Panc1 (cell line): ENCODE results near the gene MARCHF2. TPM values are rescaled to one million over a fixed set of nuclear protein-coding genes. Genes with fewer than 3 reads are reported as not detected.

Experiments used
- ATAC-seq: fragments of 200-7000 bp; cut with Tn5 transposase; 2 replicates; pipeline ENCODE4 v1.9.1; 2020; ENCODE audit warnings: mild to moderate bottlenecking, moderate library complexity
- BruUV-seq: library from RNA; stranded (reverse); fragments of 400-500 nt; replicated peaks from 2 replicates; lab custom pipeline; 2021; lab: Mats Ljungman, UMichigan
- CTCF ChIA-PET: fragments of 300-600 bp; sonication (Branson Sonifier 250); formaldehyde crosslinking; loops from one replicate; lab custom pipeline; 2022; ENCODE audit warnings: antibody characterized with exemption; lab: Charles Lee
- POLR2A ChIA-PET: fragments of 300-600 bp; sonication (Branson Sonifier 250); formaldehyde crosslinking; loops from one replicate; lab custom pipeline; 2022; ENCODE audit warnings: antibody characterized with exemption; lab: Charles Lee
- DNase-seq: peaks from one replicate; pipeline ENCODE4 v3.0.0-alpha.2; 2010; ENCODE audit warnings: low read depth, low spot score
- H3K27ac ChIP-seq: 2 replicates; pipeline ENCODE4 v1.5.1; 2011; ENCODE audit warnings: mild to moderate bottlenecking, low read length, inconsistent platforms
- H3K27me3 ChIP-seq: fragments of 200-500 bp; sonication (Bioruptor generic); 2 replicates; pipeline ENCODE4 v1.6.0; 2014; ENCODE audit warnings: low read length, inconsistent platforms; ENCODE audit not compliant: control insufficient read depth, insufficient read depth
- H3K36me3 ChIP-seq: fragments of 200-500 bp; sonication (Bioruptor generic); 2 replicates; pipeline ENCODE4 v1.5.1; 2014; ENCODE audit warnings: inconsistent platforms, mild to moderate bottlenecking, low read length, moderate library complexity; ENCODE audit not compliant: control insufficient read depth, insufficient read depth
- H3K4me1 ChIP-seq: 2 replicates; pipeline ENCODE4 v1.5.1; 2011; ENCODE audit warnings: inconsistent platforms, mild to moderate bottlenecking, low read length, moderate library complexity; ENCODE audit not compliant: control insufficient read depth, insufficient read depth
- H3K4me3 ChIP-seq, 2 experiments: 2 replicates each; pipeline ENCODE4 v1.5.1; 2011 to 2012; ENCODE audit warnings: low read depth in 2 of 2, low read length in 2 of 2, mild to moderate bottlenecking in 2 of 2, inconsistent platforms in 1 of 2, moderate library complexity in 1 of 2
- H3K9me3 ChIP-seq: fragments of 200-500 bp; sonication (Bioruptor generic); 2 replicates; pipeline ENCODE4 v1.5.1; 2014; ENCODE audit warnings: low read depth, mild to moderate bottlenecking, inconsistent platforms, low read length, moderate library complexity; ENCODE audit not compliant: control insufficient read depth, insufficient read depth
- POLR2AphosphoS5 ChIP-seq: IDR thresholded peaks from 2 replicates; pipeline ENCODE4 v1.6.1; 2012; ENCODE audit warnings: mild to moderate bottlenecking, low read depth, low read length, moderate library complexity
- SIN3A ChIP-seq: IDR thresholded peaks from 2 replicates; pipeline ENCODE4 v1.6.1; 2012; ENCODE audit warnings: low read depth, mild to moderate bottlenecking, low read length, moderate library complexity, borderline replicate concordance; ENCODE audit not compliant: insufficient read depth
- TCF7L2 ChIP-seq: IDR thresholded peaks from 2 replicates; pipeline ENCODE4 v1.6.1; 2011; ENCODE audit warnings: mild to moderate bottlenecking, low read depth, low read length, inconsistent platforms
- in situ Hi-C: cut with HindIII; loops from 2 replicates; pipeline ENCODE4 v1.10.0; 2016; ENCODE audit warnings: low sequenced_read_pairs, low pct_unique_long_range_greater_than_20kb
- intact Hi-C: fragments of 100-400 bp; cut with micrococcal nuclease; formaldehyde crosslinking; loops from one replicate; pipeline ENCODE4 v1.10.0; 2022; ENCODE audit not compliant: unreplicated experiment
- total RNA-seq: library from RNA; stranded (reverse); gene quantifications from one replicate; pipeline ENCODE4 v1.2.1, GENCODE V29; 2021; ENCODE audit not compliant: unreplicated experiment
- TF ChIP-seq, protein P1 (sequence below), 2 experiments: IDR thresholded peaks; 2 replicates each; pipeline ENCODE4 v1.6.1; 2011 to 2012; ENCODE audit warnings: low read depth in 2 of 2, control low read depth in 1 of 2, low read length in 1 of 2, mild to moderate bottlenecking in 1 of 2, moderate library complexity in 1 of 2; ENCODE audit not compliant: insufficient read depth in 1 of 2
- TF ChIP-seq, protein P2 (sequence below): fragments of 450-650 bp; IDR thresholded peaks from 2 replicates; pipeline ENCODE4 v1.5.1; 2017; ENCODE audit warnings: mild to moderate bottlenecking

Gene MARCHF2
- total RNA-seq, 1 experiment from 2014 or later: 32.6 TPM

DNA sequence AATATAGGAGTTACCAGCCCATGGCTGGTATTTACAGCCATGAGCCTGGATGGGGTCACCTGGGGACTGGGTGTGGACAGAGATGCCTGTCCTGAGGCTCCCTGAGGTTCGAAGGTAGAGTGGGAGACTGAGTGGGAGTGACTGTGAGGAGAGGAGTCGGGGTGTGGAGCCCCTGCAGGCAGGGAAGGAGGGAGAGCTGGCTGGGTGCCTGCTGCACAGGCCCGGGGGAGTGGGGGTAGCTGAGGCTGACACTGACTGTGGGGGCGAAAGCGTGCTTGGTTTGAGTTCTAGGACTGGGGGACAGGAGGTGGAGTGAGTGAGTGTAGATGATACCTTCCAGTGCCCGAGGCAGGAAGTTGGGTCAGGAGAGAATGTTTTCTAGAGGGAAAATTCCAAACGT lies 15.8 kb upstream of the MARCHF2 start:
- no peaks in the 10 kb centered on the region for H3K9me3 ChIP-seq
- H3K4me1 ChIP-seq: peaks cover 57% of the 10 kb centered on the region
- no peaks in the 10 kb centered on the region for H3K27me3 ChIP-seq
- BruUV-seq: no TSS peak
- no peak overlapping the region for H3K4me3 ChIP-seq
- TF ChIP-seq POLR2AphosphoS5 (no peak), TCF7L2 (no peak), SIN3A (no peak)
- TF ChIP-seq, protein P1, sequence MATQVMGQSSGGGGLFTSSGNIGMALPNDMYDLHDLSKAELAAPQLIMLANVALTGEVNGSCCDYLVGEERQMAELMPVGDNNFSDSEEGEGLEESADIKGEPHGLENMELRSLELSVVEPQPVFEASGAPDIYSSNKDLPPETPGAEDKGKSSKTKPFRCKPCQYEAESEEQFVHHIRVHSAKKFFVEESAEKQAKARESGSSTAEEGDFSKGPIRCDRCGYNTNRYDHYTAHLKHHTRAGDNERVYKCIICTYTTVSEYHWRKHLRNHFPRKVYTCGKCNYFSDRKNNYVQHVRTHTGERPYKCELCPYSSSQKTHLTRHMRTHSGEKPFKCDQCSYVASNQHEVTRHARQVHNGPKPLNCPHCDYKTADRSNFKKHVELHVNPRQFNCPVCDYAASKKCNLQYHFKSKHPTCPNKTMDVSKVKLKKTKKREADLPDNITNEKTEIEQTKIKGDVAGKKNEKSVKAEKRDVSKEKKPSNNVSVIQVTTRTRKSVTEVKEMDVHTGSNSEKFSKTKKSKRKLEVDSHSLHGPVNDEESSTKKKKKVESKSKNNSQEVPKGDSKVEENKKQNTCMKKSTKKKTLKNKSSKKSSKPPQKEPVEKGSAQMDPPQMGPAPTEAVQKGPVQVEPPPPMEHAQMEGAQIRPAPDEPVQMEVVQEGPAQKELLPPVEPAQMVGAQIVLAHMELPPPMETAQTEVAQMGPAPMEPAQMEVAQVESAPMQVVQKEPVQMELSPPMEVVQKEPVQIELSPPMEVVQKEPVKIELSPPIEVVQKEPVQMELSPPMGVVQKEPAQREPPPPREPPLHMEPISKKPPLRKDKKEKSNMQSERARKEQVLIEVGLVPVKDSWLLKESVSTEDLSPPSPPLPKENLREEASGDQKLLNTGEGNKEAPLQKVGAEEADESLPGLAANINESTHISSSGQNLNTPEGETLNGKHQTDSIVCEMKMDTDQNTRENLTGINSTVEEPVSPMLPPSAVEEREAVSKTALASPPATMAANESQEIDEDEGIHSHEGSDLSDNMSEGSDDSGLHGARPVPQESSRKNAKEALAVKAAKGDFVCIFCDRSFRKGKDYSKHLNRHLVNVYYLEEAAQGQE (IDR thresholded peaks at IDR 0.05; ENCODE audit: insufficient read depth in 1 of 2, low read depth in 2 of 2, low read length in 1 of 2): no peak
- TF ChIP-seq, protein P2, sequence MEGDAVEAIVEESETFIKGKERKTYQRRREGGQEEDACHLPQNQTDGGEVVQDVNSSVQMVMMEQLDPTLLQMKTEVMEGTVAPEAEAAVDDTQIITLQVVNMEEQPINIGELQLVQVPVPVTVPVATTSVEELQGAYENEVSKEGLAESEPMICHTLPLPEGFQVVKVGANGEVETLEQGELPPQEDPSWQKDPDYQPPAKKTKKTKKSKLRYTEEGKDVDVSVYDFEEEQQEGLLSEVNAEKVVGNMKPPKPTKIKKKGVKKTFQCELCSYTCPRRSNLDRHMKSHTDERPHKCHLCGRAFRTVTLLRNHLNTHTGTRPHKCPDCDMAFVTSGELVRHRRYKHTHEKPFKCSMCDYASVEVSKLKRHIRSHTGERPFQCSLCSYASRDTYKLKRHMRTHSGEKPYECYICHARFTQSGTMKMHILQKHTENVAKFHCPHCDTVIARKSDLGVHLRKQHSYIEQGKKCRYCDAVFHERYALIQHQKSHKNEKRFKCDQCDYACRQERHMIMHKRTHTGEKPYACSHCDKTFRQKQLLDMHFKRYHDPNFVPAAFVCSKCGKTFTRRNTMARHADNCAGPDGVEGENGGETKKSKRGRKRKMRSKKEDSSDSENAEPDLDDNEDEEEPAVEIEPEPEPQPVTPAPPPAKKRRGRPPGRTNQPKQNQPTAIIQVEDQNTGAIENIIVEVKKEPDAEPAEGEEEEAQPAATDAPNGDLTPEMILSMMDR: no peak
- intact Hi-C loops: no loop called here
- H3K27ac ChIP-seq: peak overlapping the region; percentile 75
- CTCF ChIA-PET: interaction anchor here (1.3 kb wide), 1 partner anchor 44 kb away, joined by 22 read pairs; no protein-coding TSS in a partner anchor
- in situ Hi-C loops: no loop called here
- H3K36me3 ChIP-seq: no peaks in the 10 kb centered on the region
- POLR2A ChIA-PET: interaction anchor here (0.7 kb wide), 1 partner anchor 40 kb away, joined by 3 read pairs; no protein-coding TSS in a partner anchor
- ATAC-seq (no peak; the same call in 1 of the 2 replicates), DNase-seq (no peak)

DNA sequence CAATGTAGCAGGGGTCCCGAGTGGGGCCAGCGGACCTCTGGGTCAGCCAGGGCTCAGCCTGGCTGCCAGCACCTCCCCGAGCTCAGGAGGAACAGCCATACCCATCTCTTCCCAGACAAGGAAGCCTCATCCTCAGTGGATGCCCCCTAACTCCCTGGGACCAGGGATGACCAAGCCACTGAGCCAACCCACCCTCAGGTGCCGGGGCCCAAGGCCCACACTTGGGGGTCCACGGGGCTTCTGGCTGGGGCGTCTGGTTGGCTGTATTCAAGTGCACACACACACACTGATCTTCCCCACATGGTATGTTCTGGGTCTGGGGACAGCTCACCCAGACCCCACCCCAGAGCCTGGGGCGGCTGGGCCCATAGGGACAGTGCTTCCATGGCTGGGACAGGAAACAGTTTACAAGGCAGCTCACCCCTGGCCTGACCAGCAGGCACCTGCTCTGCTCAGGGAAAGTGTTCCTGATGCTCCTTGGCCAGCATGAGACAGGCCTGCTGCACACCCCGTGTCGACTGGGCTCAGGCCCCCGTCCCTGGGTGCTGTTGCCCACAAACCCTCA lies 15.3 kb upstream of the MARCHF2 start:
- POLR2A ChIA-PET: interaction anchor here (0.7 kb wide), 1 partner anchor 40 kb away, joined by 3 read pairs; no protein-coding TSS in a partner anchor
- BruUV-seq: no TSS peak

More for the DNA sequence above, 15.3 kb upstream of the MARCHF2 start:
- Histone ChIP-seq H3K9me3 (no peaks in the 10 kb centered on the region), H3K27ac (peak overlapping the region; percentile 75), H3K4me3 (no peak overlapping the region), H3K4me1 (peaks cover 52% of the 10 kb centered on the region), H3K27me3 (no peaks in the 10 kb centered on the region), H3K36me3 (no peaks in the 10 kb centered on the region)
- in situ Hi-C loops: no loop called here
- TF ChIP-seq TCF7L2: no peak
- TF ChIP-seq POLR2AphosphoS5: no peak
- TF ChIP-seq, protein P2: no peak
- no peak for TF ChIP-seq SIN3A
- intact Hi-C loops: no loop called here
- CTCF ChIA-PET: interaction anchor here (1.3 kb wide), 1 partner anchor 44 kb away, joined by 22 read pairs; no protein-coding TSS in a partner anchor
- DNase-seq (no peak), ATAC-seq (no peak)
